CD14-positive monocyte (primary cell): ENCODE results near the gene GLT6D1. TPM values are rescaled to one million over a fixed set of nuclear protein-coding genes. Genes with fewer than 3 reads are reported as not detected.

Experiments used
- DNase-seq, 3 donors: peaks; one replicate each; pipeline ENCODE4 v3.0.0-alpha.2; 2011 to 2022
- H2AFZ ChIP-seq: 2 replicates; pipeline ENCODE4 v1.6.0; 2012; ENCODE audit warnings: mild to moderate bottlenecking, low read depth, low read length, inconsistent platforms; ENCODE audit not compliant: insufficient read depth, poor library complexity, severe bottlenecking
- H3K27ac ChIP-seq, 2 donors: 1 replicate in 1 of 2; 2 replicates in 1 of 2; pipeline ENCODE4 v1.5.1; 2012 to 2013; ENCODE audit warnings: low read length in 2 of 2, control low read depth in 1 of 2, inconsistent platforms in 1 of 2, low read depth in 1 of 2, mild to moderate bottlenecking in 1 of 2
- H3K27me3 ChIP-seq, 2 donors: one replicate each; pipeline versions ENCODE4 v1.6.0 to v1.6.1; 2011 to 2013; ENCODE audit warnings: low read length in 2 of 2; ENCODE audit not compliant: control insufficient read depth in 2 of 2, insufficient read depth in 2 of 2
- H3K36me3 ChIP-seq, 2 donors: replicated peaks in 1 of 2; 1 replicate in 1 of 2; 2 replicates in 1 of 2; pipeline versions ENCODE4 v1.5.1 to v1.6.1; 2012 to 2013; ENCODE audit warnings: low read length in 2 of 2, control low read depth in 1 of 2, inconsistent platforms in 1 of 2, mild to moderate bottlenecking in 1 of 2; ENCODE audit not compliant: insufficient read depth in 2 of 2, control insufficient read depth in 1 of 2
- H3K4me1 ChIP-seq, 2 donors: 1 replicate in 1 of 2; 2 replicates in 1 of 2; pipeline versions ENCODE4 v1.5.1 to v1.6.1; 2012 to 2013; ENCODE audit warnings: low read length in 2 of 2, control low read depth in 1 of 2, inconsistent platforms in 1 of 2, mild to moderate bottlenecking in 1 of 2, moderate library complexity in 1 of 2; ENCODE audit not compliant: insufficient read depth in 2 of 2, control insufficient read depth in 1 of 2
- H3K4me2 ChIP-seq: replicated peaks from 2 replicates; pipeline ENCODE3; 2012; ENCODE audit warnings: low read length, moderate library complexity, mild to moderate bottlenecking; ENCODE audit not compliant: poor library complexity, severe bottlenecking; ENCODE audit errors: extremely low read depth
- H3K4me3 ChIP-seq, 3 experiments: fragments of 200-600 bp in 1 of 3; sonication (generic) in 1 of 3; replicated peaks in 1 of 3; 1 replicate in 2 of 3; 2 replicates in 1 of 3; pipeline ENCODE4 v1.5.1; 2011 to 2013; ENCODE audit warnings: low read length in 3 of 3, mild to moderate bottlenecking in 3 of 3, control low read depth in 2 of 3, low read depth in 2 of 3, inconsistent platforms in 1 of 3, moderate library complexity in 1 of 3
- H3K79me2 ChIP-seq: 2 replicates; pipeline ENCODE4 v1.6.0; 2012; ENCODE audit warnings: mild to moderate bottlenecking, control low read depth, inconsistent platforms, low read length, moderate library complexity; ENCODE audit not compliant: insufficient read depth
- H3K9ac ChIP-seq: 2 replicates; pipeline ENCODE4 v1.6.0; 2017; ENCODE audit warnings: low read length, mild to moderate bottlenecking; ENCODE audit not compliant: insufficient read depth, poor library complexity, severe bottlenecking
- H3K9me3 ChIP-seq, 2 donors: replicated peaks in 1 of 2; 1 replicate in 1 of 2; 2 replicates in 1 of 2; pipeline versions ENCODE4 v1.5.1 to v1.6.1; 2012 to 2013; ENCODE audit warnings: low read length in 2 of 2, control low read depth in 1 of 2; ENCODE audit not compliant: control insufficient read depth in 1 of 2, insufficient read depth in 1 of 2
- H4K20me1 ChIP-seq: 2 replicates; pipeline ENCODE4 v1.6.0; 2012; ENCODE audit warnings: mild to moderate bottlenecking, low read length, control low read depth, moderate library complexity; ENCODE audit not compliant: insufficient read depth
- H3K27ac Mint-ChIP-seq, 7 donors: one replicate each; pipeline ENCODE4 v1.8.0; 2020; ENCODE audit warnings: mild to moderate bottlenecking in 7 of 7, mixed read lengths in 7 of 7, moderate library complexity in 6 of 7, inconsistent platforms in 2 of 7
- H3K27me3 Mint-ChIP-seq, 3 donors: one replicate each; pipeline ENCODE4 v1.8.0; 2021 to 2022; ENCODE audit warnings: low read depth in 3 of 3, mild to moderate bottlenecking in 3 of 3, mixed read lengths in 3 of 3, moderate library complexity in 3 of 3, inconsistent platforms in 1 of 3
- H3K36me3 Mint-ChIP-seq, 2 donors: one replicate each; pipeline ENCODE4 v1.8.0; 2020; ENCODE audit warnings: mixed read lengths in 2 of 2, inconsistent platforms in 1 of 2, mild to moderate bottlenecking in 1 of 2
- H3K4me1 Mint-ChIP-seq: one replicate; pipeline ENCODE4 v1.8.0; 2020; ENCODE audit warnings: mild to moderate bottlenecking, mixed read lengths
- H3K4me3 Mint-ChIP-seq, 2 donors: one replicate each; pipeline ENCODE4 v1.8.0; 2020; ENCODE audit warnings: mild to moderate bottlenecking in 2 of 2, mixed read lengths in 2 of 2, moderate library complexity in 1 of 2
- H3K9me3 Mint-ChIP-seq, 7 donors: one replicate each; pipeline ENCODE4 v1.8.0; 2020 to 2022; ENCODE audit warnings: mixed read lengths in 7 of 7, mild to moderate bottlenecking in 6 of 7, moderate library complexity in 6 of 7, inconsistent platforms in 2 of 7
- CTCF ChIP-seq: fragments of 200-600 bp; IDR thresholded peaks from one replicate; pipeline ENCODE4 v1.8.0; 2022; ENCODE audit warnings: antibody characterized with exemption, mild to moderate bottlenecking
- WGBS: methylation state at CpG from one replicate; pipeline ENCODE4 v1.1.5; 2013; ENCODE audit warnings: missing lambda C conversion rate; ENCODE audit not compliant: insufficient coverage; 5-methylcytosine and 5-hydroxymethylcytosine counted together
- intact Hi-C, 2 donors: fragments of 100-400 bp; cut with micrococcal nuclease; formaldehyde crosslinking; loops; one replicate each; pipeline versions ENCODE4 v1.15.0 to v1.15.1; 2023
- polyA plus RNA-seq, 3 donors: library from polyadenylated mRNA; depleted of rRNA in 1 of 3; unstranded in 2 of 3; stranded (reverse) in 1 of 3; fragments of 300-500 nt in 2 of 3; fragments of >200 nt in 1 of 3; fragmentation: Illumina TruSeq in 2 of 3; gene quantifications; 1 replicate in 2 of 3; 2 replicates in 1 of 3; pipeline ENCODE4 v1.2.3, GENCODE V29; 2012 to 2021

Gene GLT6D1
- polyA plus RNA-seq, 3 donors, result not detected

- WGBS, result 83% methylated on average over 26 of the region's 29 CpGs
- no peak overlapping the region for H3K9ac ChIP-seq
- H3K27me3 ChIP-seq, result no peaks in the 10 kb centered on the region
- no peak overlapping the region for H3K4me2 ChIP-seq
- Mint-ChIP-seq H3K36me3 (no peaks in the 10 kb centered on the region), H3K4me3 (no peak overlapping the region), H3K27ac (no peak overlapping the region), H3K9me3 (peaks cover 0 to 7% (median 0%) of the 10 kb centered on the region in 7 donors), H3K27me3 (peaks cover 2 to 9% (median 2%) of the 10 kb centered on the region in 3 donors), H3K4me1 (no peaks in the 10 kb centered on the region)
- H3K36me3 ChIP-seq, result no peaks in the 10 kb centered on the region
- no peak for TF ChIP-seq CTCF
- no peaks in the 10 kb centered on the region for H3K9me3 ChIP-seq
- no peak overlapping the region for H2AFZ ChIP-seq
- H3K79me2 ChIP-seq, result no peaks in the 10 kb centered on the region
- no peaks in the 10 kb centered on the region for H3K4me1 ChIP-seq
- no peak for DNase-seq
- no peak overlapping the region for H3K4me3 ChIP-seq
- no peak overlapping the region for H3K27ac ChIP-seq
- no peaks in the 10 kb centered on the region for H4K20me1 ChIP-seq
- intact Hi-C loops, result no loop called here
These were observed 24.3 kb downstream of the GLT6D1 start for GRCh38 chr9:135614821-135615665.

- Mint-ChIP-seq H3K36me3 (no peaks in the 10 kb centered on the region), H3K27me3 (peaks cover 2 to 7% (median 6%) of the 10 kb centered on the region in 3 donors), H3K4me3 (no peak overlapping the region), H3K9me3 (peaks cover 0 to 7% (median 2%) of the 10 kb centered on the region in 7 donors), H3K4me1 (no peaks in the 10 kb centered on the region), H3K27ac (no peak overlapping the region)
- no peaks in the 10 kb centered on the region for H4K20me1 ChIP-seq
- H3K79me2 ChIP-seq, result no peaks in the 10 kb centered on the region
- no peak overlapping the region for H3K27ac ChIP-seq
- DNase-seq, result no peak
- H3K4me3 ChIP-seq, result no peak overlapping the region
- no peaks in the 10 kb centered on the region for H3K27me3 ChIP-seq
- no peak overlapping the region for H3K9ac ChIP-seq
- H3K9me3 ChIP-seq, result no peaks in the 10 kb centered on the region
- intact Hi-C loops, result no loop called here
- H3K36me3 ChIP-seq, result no peaks in the 10 kb centered on the region
- H3K4me1 ChIP-seq, result no peaks in the 10 kb centered on the region
- TF ChIP-seq CTCF, result no peak
- no peak overlapping the region for H3K4me2 ChIP-seq
- 88% methylated on average over 29 of the region's 34 CpGs for WGBS
- H2AFZ ChIP-seq, result no peak overlapping the region
These were observed 25.2 kb downstream of the GLT6D1 start for GRCh38 chr9:135613946-135614805.
